Psoas muscle (tissue), 8 donors: Measurements from ENCODE around the gene ZNF750. TPM values are rescaled to one million over a fixed set of nuclear protein-coding genes. Genes with fewer than 3 reads are reported as not detected.

ENCODE experiments used
- ATAC-seq, 4 donors: fragments of 200-7000 bp; cut with Tn5 transposase; one replicate each; pipeline ENCODE4 v1.9.1; 2020; ENCODE audit warnings: moderate library complexity in 3 of 4, mild to moderate bottlenecking in 2 of 4
- DNase-seq, 2 donors: peaks; one replicate each; pipeline ENCODE4 v3.0.0-alpha.2; 2020
- H3K27ac ChIP-seq: fragments of 200-600 bp; one replicate; pipeline ENCODE4 v1.8.0; 2022
- H3K27me3 ChIP-seq, 3 donors: fragments of 200-600 bp in 1 of 3; one replicate each; pipeline versions ENCODE4 v1.6.1 to v1.8.0; 2013 to 2022; ENCODE audit warnings: low read length in 2 of 3, mild to moderate bottlenecking in 2 of 3, moderate library complexity in 1 of 3; ENCODE audit not compliant: insufficient read depth in 3 of 3
- H3K36me3 ChIP-seq, 2 donors: fragments of 200-600 bp in 1 of 2; one replicate each; pipeline versions ENCODE4 v1.6.1 to v1.8.0; 2013 to 2022; ENCODE audit warnings: low read depth in 1 of 2, mild to moderate bottlenecking in 1 of 2, moderate library complexity in 1 of 2; ENCODE audit not compliant: insufficient read depth in 1 of 2
- H3K4me1 ChIP-seq: fragments of 200-600 bp; one replicate; pipeline ENCODE4 v1.8.0; 2022
- H3K4me3 ChIP-seq: fragments of 200-600 bp; one replicate; pipeline ENCODE4 v1.8.0; 2022; ENCODE audit warnings: mild to moderate bottlenecking
- H3K9me3 ChIP-seq: fragments of 200-600 bp; one replicate; pipeline ENCODE4 v1.8.0; 2022
- CTCF ChIP-seq: fragments of 200-600 bp; IDR thresholded peaks from one replicate; pipeline ENCODE4 v1.8.0; 2022; ENCODE audit warnings: antibody characterized with exemption
- WGBS, 3 donors: extraction: QIAGEN DNeasy Blood & Tissue Kit; methylation state at CpG; one replicate each; pipeline versions ENCODE4 v1.1.6 to v1.1.7; 2013; 5-methylcytosine and 5-hydroxymethylcytosine counted together
- intact Hi-C, 2 donors: fragments of 100-400 bp; cut with DNase I; formaldehyde crosslinking; loops; one replicate each; pipeline versions ENCODE4 v1.11.0 to v1.14.2; 2022
- polyA plus RNA-seq, 3 donors: library from polyadenylated mRNA; stranded (reverse); fragments of 200-250 nt; gene quantifications; one replicate each; pipeline ENCODE4 v1.2.3, GENCODE V29; 2013
- total RNA-seq, 4 donors: library from RNA; stranded (reverse); fragmentation: NEBNext Ultra II Directional in 2 of 4; extraction: Animal tissue kit (Norgen Biotek cat#: 25700) in 2 of 4; gene quantifications; one replicate each; pipeline versions ENCODE4 v1.2.1 to v1.2.4, GENCODE V29; 2021 to 2023
- donor health status: healthy with polysubstance abuse.
- donor health status: DM: no; HTN: no; CAD: no; lungs with moderate emphysema.
- donor health status: Bipolar disorder and iron deficiency.
- donor health status: healthy.
- donor health status: DM: yes; HTN: yes; CAD: no.
- donor health status: DM: no; HTN: no; CAD: no.
- donor health status: DM: no; HTN: no; CAD: no.
- donor health status: DM: yes; HTN: yes; CAD: no.

Gene ZNF750
- total and polyA plus RNA-seq, 7 donors, result 0.79 to 6.3 (median 2.2) TPM; not detected in 1

DNA sequence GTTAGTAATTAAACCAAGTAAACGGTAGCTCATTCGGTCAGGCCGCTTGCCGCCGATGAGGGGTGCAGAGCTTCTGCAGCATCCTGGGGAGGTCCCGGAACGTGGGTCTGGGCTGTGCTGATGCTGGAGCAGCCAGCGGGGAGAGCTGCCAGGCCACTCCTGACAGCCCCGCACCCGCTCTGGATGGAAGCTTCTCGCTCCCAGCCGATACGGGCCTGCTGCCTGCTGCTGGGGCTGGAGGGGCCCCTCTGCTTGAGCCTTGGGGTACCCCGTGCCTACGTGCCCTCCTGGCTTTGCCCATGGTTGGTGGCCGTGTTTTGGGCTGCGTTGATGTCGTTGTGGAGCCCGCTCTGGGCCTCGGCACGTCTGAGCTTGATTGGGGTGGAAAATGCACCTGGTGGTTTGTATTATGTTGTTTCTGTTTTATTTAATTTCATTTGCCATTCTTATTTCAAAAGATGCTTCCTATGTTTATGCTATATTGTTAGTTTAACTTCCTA is 41.6 kb upstream of the ZNF750 start:
- ATAC-seq, result no peak
- Histone ChIP-seq H3K4me3 (no peak overlapping the region), H3K27me3 (no peaks in the 10 kb centered on the region), H3K9me3 (no peaks in the 10 kb centered on the region), H3K36me3 (no peaks in the 10 kb centered on the region), H3K4me1 (peaks cover 22% of the 10 kb centered on the region), H3K27ac (no peak overlapping the region)
- intact Hi-C loops, result no loop called here
- DNase-seq, result peak in 1 of 2 donors; percentile 19
- 62 to 73% (median 70%) methylated on average over 21 of the region's 21 CpGs for WGBS, 3 donors
- TF ChIP-seq CTCF, result no peak

DNA sequence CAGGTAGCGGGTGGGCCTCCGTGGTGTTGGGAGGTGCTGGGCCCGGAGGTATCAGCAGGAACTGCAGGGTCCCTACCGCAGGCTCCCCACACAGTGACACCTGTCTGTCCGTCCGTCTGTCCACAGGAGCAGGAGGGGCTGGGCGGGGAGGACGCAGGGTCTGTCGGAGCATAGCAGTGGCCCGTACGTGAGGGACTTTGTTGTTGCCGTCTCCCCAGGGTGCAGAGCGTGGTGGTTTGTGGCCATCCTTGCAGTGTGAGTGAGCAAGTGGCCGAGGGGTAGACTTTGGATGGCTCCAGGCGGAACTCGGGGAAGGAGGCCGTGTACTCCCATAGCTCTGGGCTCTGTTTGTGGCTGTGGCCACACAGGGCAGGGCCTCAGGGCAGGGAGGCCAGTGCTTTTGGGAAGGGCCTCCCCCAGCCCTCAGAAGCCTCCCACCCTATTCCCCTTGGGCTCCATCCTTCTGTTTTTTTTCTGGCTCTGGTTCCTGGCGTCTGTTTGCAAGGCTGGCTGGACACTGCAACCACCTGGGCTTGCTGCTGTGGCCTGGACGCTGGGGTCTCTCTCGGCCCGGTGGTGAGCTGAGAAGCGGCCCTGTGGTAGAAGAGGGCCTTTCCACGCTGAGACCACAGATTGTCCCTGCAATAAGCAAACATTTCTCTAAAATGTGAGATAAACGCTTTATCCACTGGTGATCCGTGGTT is 41.0 kb upstream of the ZNF750 start:
- DNase-seq (peak in 1 of 2 donors; percentile 52), ATAC-seq (no peak)
- H3K27ac ChIP-seq, result no peak overlapping the region
- intact Hi-C loops, result no loop called here
- no peak for TF ChIP-seq CTCF
- H3K9me3 ChIP-seq, result no peaks in the 10 kb centered on the region
- WGBS, 3 donors, result 76 to 79% (median 79%) methylated on average over 25 of the region's 25 CpGs
- H3K36me3 ChIP-seq, result no peaks in the 10 kb centered on the region
- H3K4me3 ChIP-seq, result no peak overlapping the region
- H3K4me1 ChIP-seq, result peaks cover 28% of the 10 kb centered on the region
- no peaks in the 10 kb centered on the region for H3K27me3 ChIP-seq

- Histone ChIP-seq H3K36me3 (no peaks in the 10 kb centered on the region), H3K9me3 (no peaks in the 10 kb centered on the region), H3K27me3 (no peaks in the 10 kb centered on the region), H3K4me1 (peaks cover 34% of the 10 kb centered on the region), H3K27ac (no peak overlapping the region), H3K4me3 (no peak overlapping the region)
- 95 to 97% (median 95%) methylated on average over 15 of the region's 15 CpGs for WGBS, 3 donors
- TF ChIP-seq CTCF, result no peak
- intact Hi-C loops, result loop anchor here in 1 of 2 donors (1.0 kb wide), 1 partner anchor 31 kb away; no protein-coding TSS in a partner anchor
- DNase-seq (peak in 1 of 2 donors; percentile 32), ATAC-seq (no peak)
Measured at GRCh38 chr17:82879241-82879640, 39.4 kb upstream of the ZNF750 start.

DNA sequence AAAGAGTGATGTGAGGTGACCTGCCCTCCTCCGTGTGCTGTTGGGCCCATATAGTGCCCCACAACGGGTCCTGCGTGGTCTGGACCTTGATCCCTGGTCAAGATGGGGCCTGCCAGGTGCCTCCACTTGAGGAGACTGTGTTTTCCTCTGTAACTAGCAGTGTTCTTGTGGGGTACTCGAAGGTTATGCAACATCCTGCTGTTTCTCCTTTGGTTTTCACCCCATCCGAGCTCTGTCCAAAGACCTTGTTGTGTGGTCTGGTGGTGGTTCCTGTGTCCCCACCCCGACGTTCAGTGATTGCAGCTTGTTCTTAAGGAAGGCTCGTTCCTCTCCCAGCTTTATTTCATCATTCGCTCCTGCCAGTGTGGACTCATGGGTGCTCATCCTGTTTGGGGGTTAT is 38.7 kb upstream of the ZNF750 start:
- intact Hi-C loops, result no loop called here
- Histone ChIP-seq H3K27me3 (no peaks in the 10 kb centered on the region), H3K27ac (no peak overlapping the region), H3K4me1 (peaks cover 34% of the 10 kb centered on the region), H3K4me3 (no peak overlapping the region), H3K36me3 (no peaks in the 10 kb centered on the region), H3K9me3 (no peaks in the 10 kb centered on the region)
- no peak for ATAC-seq
- peak in 1 of 2 donors; percentile 39 for DNase-seq
- 70 to 81% (median 78%) methylated on average over 9 of the region's 9 CpGs for WGBS, 3 donors
- no peak for TF ChIP-seq CTCF
